ENCODE data around the gene SHISA6.

DNA sequence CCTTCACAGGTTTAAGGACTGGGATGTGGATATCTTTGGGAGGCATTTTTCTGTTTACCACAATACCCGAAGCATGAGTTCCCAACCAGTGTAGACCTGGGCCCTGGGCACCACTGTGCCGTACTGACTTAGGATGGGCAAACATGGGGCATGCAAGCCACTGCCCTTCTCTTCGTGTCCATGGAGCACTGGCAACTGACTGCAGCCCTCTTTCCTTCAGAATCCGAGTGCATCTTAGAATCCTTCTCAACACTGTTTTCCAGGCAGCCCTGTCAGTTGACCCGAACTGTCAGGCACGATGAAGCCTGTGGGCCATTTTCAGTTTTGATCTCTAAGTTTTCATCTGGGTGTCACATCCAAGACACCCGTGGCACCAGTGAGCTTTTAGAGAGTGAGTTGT lies 59.2 kb downstream of the SHISA6 start:
- TF ChIP-seq, protein P1, sequence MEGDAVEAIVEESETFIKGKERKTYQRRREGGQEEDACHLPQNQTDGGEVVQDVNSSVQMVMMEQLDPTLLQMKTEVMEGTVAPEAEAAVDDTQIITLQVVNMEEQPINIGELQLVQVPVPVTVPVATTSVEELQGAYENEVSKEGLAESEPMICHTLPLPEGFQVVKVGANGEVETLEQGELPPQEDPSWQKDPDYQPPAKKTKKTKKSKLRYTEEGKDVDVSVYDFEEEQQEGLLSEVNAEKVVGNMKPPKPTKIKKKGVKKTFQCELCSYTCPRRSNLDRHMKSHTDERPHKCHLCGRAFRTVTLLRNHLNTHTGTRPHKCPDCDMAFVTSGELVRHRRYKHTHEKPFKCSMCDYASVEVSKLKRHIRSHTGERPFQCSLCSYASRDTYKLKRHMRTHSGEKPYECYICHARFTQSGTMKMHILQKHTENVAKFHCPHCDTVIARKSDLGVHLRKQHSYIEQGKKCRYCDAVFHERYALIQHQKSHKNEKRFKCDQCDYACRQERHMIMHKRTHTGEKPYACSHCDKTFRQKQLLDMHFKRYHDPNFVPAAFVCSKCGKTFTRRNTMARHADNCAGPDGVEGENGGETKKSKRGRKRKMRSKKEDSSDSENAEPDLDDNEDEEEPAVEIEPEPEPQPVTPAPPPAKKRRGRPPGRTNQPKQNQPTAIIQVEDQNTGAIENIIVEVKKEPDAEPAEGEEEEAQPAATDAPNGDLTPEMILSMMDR (conservative IDR thresholded peaks at IDR 0.05 in 1 of 2, IDR thresholded peaks at IDR 0.05 in 1 of 2; ENCODE audit: extremely low read depth in 1 of 2, insufficient read depth in 1 of 2, low read depth in 1 of 2, low read length in 2 of 2): no peak
- no peak for TF ChIP-seq EZH2 (IDR thresholded peaks at IDR 0.05; ENCODE audit: borderline replicate concordance, low read length)

Measured in mammary epithelial cell (primary cell).